ENCODE data around the gene PIK3AP1. TPM values are rescaled to one million over a fixed set of nuclear protein-coding genes. Genes with fewer than 3 reads are reported as not detected.

The PIK3AP1 gene
- total RNA-seq, 1 experiment from 2014 or later, result 7.1 TPM

DNA sequence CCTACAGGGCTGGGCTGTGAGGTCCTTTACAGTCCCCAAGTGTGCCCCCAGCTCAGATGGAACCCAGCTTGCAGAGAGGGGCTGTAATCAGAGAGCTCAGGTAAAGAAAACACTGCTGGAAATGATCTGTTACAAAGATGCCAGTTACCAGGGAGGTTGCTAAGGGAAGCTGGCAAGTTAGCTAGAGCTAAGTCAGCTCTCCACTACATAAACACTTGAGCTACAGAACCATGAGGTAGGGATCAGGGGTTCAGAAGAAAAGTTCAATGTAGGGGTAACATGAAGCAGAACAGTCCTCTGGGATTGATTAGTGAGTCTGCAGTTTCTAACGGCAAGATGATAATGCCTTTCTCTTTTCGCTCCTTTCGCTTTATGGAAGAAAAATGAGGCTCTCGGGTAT lies 80.4 kb downstream of the PIK3AP1 start:
- Histone ChIP-seq H3K4me2 (ENCODE audit: low read length) (no peak overlapping the region), H3K9me3 (ENCODE audit: control insufficient read depth in 1 of 2, insufficient read depth in 1 of 2, low read depth in 1 of 2, low read length in 2 of 2) (no peaks in the 10 kb centered on the region), H4K20me1 (ENCODE audit: insufficient read depth) (no peaks in the 10 kb centered on the region), H2AFZ (ENCODE audit: low read depth, low read length, poor library complexity, severe bottlenecking) (no peak overlapping the region), H3K4me3 (replicated peaks in 1 of 2; ENCODE audit: low read depth in 1 of 2, low read length in 2 of 2) (no peak overlapping the region), H3K9ac (ENCODE audit: low read length) (no peak overlapping the region), H3K79me2 (ENCODE audit: insufficient read depth, low read length) (no peaks in the 10 kb centered on the region), H3K27ac (ENCODE audit: low read depth, low read length) (no peak overlapping the region), H3K4me1 (ENCODE audit: control insufficient read depth in 1 of 2, insufficient read depth in 2 of 2, low read length in 2 of 2) (peaks cover 3 to 11% of the 10 kb centered on the region in 2 experiments; a peak in 3 of 4 replicates), H3K27me3 (ENCODE audit: insufficient read depth, low read length) (no peaks in the 10 kb centered on the region), H3K36me3 (ENCODE audit: control insufficient read depth in 1 of 2, insufficient read depth in 2 of 2, low read length in 2 of 2) (no peaks in the 10 kb centered on the region), H3K9me2 (ENCODE audit: insufficient read depth) (no peaks in the 10 kb centered on the region)
- TF ChIP-seq ELF1 (IDR thresholded peaks at IDR 0.05; ENCODE audit: borderline replicate concordance, low read depth), result no peak
- TF ChIP-seq, protein P1, sequence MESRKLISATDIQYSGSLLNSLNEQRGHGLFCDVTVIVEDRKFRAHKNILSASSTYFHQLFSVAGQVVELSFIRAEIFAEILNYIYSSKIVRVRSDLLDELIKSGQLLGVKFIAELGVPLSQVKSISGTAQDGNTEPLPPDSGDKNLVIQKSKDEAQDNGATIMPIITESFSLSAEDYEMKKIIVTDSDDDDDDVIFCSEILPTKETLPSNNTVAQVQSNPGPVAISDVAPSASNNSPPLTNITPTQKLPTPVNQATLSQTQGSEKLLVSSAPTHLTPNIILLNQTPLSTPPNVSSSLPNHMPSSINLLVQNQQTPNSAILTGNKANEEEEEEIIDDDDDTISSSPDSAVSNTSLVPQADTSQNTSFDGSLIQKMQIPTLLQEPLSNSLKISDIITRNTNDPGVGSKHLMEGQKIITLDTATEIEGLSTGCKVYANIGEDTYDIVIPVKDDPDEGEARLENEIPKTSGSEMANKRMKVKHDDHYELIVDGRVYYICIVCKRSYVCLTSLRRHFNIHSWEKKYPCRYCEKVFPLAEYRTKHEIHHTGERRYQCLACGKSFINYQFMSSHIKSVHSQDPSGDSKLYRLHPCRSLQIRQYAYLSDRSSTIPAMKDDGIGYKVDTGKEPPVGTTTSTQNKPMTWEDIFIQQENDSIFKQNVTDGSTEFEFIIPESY (IDR thresholded peaks at IDR 0.05; ENCODE audit: extremely low read depth, insufficient replicate concordance, low read length), result no peak
- TF ChIP-seq, protein P2, sequence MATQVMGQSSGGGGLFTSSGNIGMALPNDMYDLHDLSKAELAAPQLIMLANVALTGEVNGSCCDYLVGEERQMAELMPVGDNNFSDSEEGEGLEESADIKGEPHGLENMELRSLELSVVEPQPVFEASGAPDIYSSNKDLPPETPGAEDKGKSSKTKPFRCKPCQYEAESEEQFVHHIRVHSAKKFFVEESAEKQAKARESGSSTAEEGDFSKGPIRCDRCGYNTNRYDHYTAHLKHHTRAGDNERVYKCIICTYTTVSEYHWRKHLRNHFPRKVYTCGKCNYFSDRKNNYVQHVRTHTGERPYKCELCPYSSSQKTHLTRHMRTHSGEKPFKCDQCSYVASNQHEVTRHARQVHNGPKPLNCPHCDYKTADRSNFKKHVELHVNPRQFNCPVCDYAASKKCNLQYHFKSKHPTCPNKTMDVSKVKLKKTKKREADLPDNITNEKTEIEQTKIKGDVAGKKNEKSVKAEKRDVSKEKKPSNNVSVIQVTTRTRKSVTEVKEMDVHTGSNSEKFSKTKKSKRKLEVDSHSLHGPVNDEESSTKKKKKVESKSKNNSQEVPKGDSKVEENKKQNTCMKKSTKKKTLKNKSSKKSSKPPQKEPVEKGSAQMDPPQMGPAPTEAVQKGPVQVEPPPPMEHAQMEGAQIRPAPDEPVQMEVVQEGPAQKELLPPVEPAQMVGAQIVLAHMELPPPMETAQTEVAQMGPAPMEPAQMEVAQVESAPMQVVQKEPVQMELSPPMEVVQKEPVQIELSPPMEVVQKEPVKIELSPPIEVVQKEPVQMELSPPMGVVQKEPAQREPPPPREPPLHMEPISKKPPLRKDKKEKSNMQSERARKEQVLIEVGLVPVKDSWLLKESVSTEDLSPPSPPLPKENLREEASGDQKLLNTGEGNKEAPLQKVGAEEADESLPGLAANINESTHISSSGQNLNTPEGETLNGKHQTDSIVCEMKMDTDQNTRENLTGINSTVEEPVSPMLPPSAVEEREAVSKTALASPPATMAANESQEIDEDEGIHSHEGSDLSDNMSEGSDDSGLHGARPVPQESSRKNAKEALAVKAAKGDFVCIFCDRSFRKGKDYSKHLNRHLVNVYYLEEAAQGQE (IDR thresholded peaks at IDR 0.05; ENCODE audit: low read depth), result no peak
- TF ChIP-seq JUND (IDR thresholded peaks at IDR 0.05), result no peak
- TF ChIP-seq SRF (IDR thresholded peaks at IDR 0.05; ENCODE audit: low read depth), result no peak
- TF ChIP-seq, protein P3, sequence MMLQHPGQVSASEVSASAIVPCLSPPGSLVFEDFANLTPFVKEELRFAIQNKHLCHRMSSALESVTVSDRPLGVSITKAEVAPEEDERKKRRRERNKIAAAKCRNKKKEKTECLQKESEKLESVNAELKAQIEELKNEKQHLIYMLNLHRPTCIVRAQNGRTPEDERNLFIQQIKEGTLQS (IDR thresholded peaks at IDR 0.05), result no peak
- no peak for TF ChIP-seq POLR2AphosphoS5 (IDR thresholded peaks at IDR 0.05; ENCODE audit: low read depth, low read length)
- TF ChIP-seq EZH2phosphoT487 (IDR thresholded peaks at IDR 0.05; ENCODE audit: borderline replicate concordance), result no peak
- TF ChIP-seq, protein P4, sequence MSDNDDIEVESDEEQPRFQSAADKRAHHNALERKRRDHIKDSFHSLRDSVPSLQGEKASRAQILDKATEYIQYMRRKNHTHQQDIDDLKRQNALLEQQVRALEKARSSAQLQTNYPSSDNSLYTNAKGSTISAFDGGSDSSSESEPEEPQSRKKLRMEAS (IDR thresholded peaks at IDR 0.05), result no peak
- TF ChIP-seq SIN3A (IDR thresholded peaks at IDR 0.05; ENCODE audit: low read depth), result no peak
- TF ChIP-seq RAD21 (IDR thresholded peaks at IDR 0.05; ENCODE audit: low read depth), result no peak
- TF ChIP-seq, protein P5, sequence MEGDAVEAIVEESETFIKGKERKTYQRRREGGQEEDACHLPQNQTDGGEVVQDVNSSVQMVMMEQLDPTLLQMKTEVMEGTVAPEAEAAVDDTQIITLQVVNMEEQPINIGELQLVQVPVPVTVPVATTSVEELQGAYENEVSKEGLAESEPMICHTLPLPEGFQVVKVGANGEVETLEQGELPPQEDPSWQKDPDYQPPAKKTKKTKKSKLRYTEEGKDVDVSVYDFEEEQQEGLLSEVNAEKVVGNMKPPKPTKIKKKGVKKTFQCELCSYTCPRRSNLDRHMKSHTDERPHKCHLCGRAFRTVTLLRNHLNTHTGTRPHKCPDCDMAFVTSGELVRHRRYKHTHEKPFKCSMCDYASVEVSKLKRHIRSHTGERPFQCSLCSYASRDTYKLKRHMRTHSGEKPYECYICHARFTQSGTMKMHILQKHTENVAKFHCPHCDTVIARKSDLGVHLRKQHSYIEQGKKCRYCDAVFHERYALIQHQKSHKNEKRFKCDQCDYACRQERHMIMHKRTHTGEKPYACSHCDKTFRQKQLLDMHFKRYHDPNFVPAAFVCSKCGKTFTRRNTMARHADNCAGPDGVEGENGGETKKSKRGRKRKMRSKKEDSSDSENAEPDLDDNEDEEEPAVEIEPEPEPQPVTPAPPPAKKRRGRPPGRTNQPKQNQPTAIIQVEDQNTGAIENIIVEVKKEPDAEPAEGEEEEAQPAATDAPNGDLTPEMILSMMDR (IDR thresholded peaks at IDR 0.05 in 2 of 3, conservative IDR thresholded peaks at IDR 0.05 in 1 of 3; ENCODE audit: borderline replicate concordance in 1 of 3, insufficient read depth in 1 of 3, low read depth in 2 of 3, low read length in 2 of 3), result no peak
- no peak for TF ChIP-seq SP1 (IDR thresholded peaks at IDR 0.05; ENCODE audit: low read depth)
- no peak for TF ChIP-seq TCF7L2 (IDR thresholded peaks at IDR 0.05; ENCODE audit: borderline replicate concordance, extremely low read depth, insufficient read depth, insufficient read length)
- ChIA-PET RAD21 (ENCODE audit: low non-redundant PET in 1 of 2, low total read pairs in 2 of 2, uncharacterized antibody in 2 of 2, unreplicated experiment in 2 of 2) (interaction anchor here in 1 of 2 experiments (0.6 kb wide), 1 partner anchor 177 kb away, joined by 3 read pairs; no protein-coding TSS in a partner anchor), CTCF (interaction anchor here (1.2 to 4.2 kb wide), 5 partner anchors 8 to 571 kb away, joined by 3 to 40 read pairs (median 9); no protein-coding TSS in a partner anchor), POLR2A (no interaction called here)
- intact Hi-C loops (cut with micrococcal nuclease), result loop anchor here (5.0 to 10.0 kb wide), 2 partner anchors 265 to 387 kb away; no protein-coding TSS in a partner anchor
- no peak for DNase-seq (ENCODE audit: low read depth, low spot score)
- ATAC-seq, result no peak
- no TSS peak for BruUV-seq (replicated peaks)

Measured in HCT116 (cell line).